Astrocyte of the cerebellum (primary cell): ENCODE results near the gene ZFPL1.

Experiments
- DNase-seq: peaks from one replicate; pipeline ENCODE4 v3.0.0-alpha.2; 2011; ENCODE audit warnings: low read depth
- H3K4me3 ChIP-seq: 2 replicates; pipeline ENCODE4 v1.5.1; 2011; ENCODE audit warnings: mild to moderate bottlenecking, low read depth, low read length, moderate library complexity
- in situ Hi-C: cut with HindIII; loops from 2 replicates; pipeline ENCODE4 v1.10.0; 2017; ENCODE audit warnings: low sequenced_read_pairs
- TF ChIP-seq, protein P1 (sequence below): IDR thresholded peaks from 2 replicates; pipeline ENCODE4 v1.5.1; 2012; ENCODE audit warnings: low read length, low read depth, moderate library complexity, mild to moderate bottlenecking; ENCODE audit errors: missing control alignments

Gene ZFPL1

DNA sequence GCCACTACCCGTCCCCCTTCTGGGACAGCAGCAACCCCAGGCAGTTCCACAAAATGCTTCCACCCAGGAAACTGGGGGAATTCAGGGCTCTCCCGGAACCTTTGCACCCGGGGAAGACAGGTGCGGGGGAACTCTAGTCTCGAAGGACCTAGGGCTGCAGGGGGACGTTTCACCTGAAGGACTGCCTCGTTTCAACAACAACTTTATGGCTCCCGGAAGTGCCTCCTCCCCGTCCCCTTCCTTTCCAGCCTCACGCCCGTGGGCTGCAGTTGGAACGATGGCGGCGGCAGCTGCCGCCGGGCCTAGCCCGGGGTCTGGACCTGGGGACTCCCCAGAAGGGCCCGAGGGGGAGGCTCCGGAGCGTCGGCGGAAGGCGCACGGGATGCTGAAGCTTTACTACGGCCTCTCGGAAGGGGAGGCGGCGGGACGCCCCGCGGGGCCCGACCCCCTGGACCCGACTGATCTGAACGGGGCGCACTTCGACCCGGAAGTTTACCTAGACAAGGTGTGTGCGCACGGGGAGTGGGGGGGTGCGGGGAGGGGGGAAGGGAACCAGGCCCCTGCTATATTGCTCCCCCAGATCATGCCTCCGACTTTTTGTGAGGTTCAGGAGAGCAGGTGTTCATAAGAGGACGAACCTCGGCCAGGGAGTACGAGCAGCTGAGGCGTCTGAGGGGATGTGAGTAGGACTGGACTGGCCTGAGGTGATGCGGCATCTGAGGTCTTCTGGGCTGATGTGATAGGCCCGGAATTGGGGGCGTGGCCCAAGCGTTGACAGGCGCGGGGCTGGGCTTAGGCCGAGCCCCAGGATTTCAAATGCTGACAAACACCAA, 12.2 kb downstream of the ZFPL1 start, which contains the start of gene VPS51:
VPS51 (plus strand) TSS at position 241 of the 833 bp plus-strand sequence; CDS start at position 278, 37 bp downstream.
- peak within 1 kb of the TSS; percentile 71 for H3K4me3 ChIP-seq
- TF ChIP-seq, protein P1, sequence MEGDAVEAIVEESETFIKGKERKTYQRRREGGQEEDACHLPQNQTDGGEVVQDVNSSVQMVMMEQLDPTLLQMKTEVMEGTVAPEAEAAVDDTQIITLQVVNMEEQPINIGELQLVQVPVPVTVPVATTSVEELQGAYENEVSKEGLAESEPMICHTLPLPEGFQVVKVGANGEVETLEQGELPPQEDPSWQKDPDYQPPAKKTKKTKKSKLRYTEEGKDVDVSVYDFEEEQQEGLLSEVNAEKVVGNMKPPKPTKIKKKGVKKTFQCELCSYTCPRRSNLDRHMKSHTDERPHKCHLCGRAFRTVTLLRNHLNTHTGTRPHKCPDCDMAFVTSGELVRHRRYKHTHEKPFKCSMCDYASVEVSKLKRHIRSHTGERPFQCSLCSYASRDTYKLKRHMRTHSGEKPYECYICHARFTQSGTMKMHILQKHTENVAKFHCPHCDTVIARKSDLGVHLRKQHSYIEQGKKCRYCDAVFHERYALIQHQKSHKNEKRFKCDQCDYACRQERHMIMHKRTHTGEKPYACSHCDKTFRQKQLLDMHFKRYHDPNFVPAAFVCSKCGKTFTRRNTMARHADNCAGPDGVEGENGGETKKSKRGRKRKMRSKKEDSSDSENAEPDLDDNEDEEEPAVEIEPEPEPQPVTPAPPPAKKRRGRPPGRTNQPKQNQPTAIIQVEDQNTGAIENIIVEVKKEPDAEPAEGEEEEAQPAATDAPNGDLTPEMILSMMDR: no peak
- in situ Hi-C loops: no loop called here
- DNase-seq: peak; percentile 83

DNA sequence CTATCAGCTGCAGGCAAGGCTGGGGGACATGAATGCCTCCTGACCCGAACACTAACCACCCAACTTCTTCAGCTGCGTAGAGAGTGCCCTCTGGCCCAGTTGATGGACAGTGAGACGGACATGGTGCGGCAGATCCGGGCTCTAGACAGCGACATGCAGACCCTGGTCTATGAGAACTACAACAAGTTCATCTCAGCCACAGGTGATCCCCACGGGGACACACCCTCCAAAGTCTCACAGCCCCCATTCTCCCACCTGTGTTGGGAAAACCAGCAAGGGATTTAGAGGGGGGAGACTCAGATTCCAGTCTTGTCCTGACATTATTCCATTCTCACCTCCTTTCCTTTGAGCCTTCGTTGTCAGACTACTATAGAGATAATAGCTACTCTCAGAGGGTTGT, 12.9 kb downstream of the ZFPL1 start:
- peak overlapping the region; percentile 71 for H3K4me3 ChIP-seq
- TF ChIP-seq, protein P1: no peak
- in situ Hi-C loops: no loop called here
- DNase-seq: no peak

DNA sequence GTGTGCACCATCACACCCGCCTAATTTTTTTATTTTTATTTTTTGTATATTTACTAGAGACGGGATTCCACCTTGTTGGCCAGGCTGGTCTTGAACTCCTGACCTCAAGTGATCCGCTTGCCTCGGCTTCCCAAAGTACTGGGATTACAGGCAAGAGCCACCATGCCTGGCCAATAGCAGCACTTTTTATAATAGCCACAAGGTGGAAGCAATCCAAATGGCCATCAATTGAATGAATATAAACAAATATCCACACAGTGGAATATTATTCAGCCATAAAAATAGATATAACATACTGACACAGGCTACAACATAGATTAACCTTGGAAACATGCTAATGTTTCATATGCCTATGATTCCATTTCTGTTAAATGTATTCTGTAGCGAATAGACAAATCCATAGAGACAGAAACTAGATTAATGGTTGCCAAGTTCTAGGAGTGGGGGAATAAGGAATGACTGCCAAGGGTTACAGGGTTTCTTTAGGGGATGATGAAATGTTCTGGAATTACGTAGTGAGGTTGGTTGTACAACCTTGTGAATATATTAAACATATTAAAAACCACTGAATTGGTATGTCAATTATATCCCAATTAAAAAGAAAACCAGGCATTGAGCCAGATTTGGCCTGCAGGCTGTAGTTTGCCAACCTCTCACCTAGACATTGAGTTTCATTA, 16.8 kb downstream of the ZFPL1 start:
- DNase-seq: no peak
- in situ Hi-C loops: no loop called here
- H3K4me3 ChIP-seq: no peak overlapping the region
- TF ChIP-seq, protein P1: no peak

DNA sequence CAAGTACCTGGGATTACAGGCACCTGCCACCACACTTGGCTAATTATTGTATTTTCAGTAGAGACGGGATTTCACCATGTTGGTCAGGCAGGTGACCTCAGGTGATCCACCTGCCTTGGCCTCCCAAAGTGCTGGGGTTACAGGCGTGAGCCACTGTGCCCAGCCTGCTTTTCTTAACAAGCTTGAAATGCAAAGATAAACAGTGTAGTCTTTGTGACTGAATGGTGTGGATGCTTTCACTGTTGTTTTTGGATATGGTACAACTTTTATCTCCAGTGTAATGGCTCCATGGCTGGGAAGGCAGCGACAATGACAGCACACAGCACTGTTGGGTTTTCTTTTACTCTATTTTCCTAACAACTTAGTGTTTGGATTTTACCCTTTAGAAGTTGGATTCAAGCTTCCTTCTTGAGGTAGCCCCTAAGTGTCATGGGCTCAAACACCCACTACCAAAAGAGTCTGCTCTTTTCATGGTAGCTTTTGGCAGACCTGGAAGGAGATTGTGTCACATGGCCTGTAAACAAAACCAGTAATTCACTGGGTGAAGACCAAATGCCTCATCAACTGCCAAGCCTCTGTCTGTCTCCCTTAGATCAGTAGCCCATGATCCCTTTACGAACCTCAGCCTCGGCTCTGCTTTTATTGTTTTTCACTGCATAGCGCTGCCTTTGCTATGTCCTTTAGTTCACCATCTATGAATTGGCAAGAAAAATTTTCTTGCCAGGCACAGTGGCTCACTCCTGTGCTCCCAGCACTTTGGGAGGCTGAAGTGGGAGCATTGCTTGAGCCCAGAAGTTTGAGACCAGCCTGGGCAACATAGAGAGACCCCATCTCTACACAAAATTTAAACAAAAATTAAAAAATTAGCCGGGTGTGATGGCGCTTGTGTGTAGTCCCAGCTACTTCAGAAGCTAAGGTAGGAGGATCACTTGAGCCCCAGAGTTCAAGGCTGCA, 18.4 kb downstream of the ZFPL1 start:
- TF ChIP-seq, protein P1: no peak
- DNase-seq: no peak
- H3K4me3 ChIP-seq: no peak overlapping the region
- in situ Hi-C loops: no loop called here

DNA sequence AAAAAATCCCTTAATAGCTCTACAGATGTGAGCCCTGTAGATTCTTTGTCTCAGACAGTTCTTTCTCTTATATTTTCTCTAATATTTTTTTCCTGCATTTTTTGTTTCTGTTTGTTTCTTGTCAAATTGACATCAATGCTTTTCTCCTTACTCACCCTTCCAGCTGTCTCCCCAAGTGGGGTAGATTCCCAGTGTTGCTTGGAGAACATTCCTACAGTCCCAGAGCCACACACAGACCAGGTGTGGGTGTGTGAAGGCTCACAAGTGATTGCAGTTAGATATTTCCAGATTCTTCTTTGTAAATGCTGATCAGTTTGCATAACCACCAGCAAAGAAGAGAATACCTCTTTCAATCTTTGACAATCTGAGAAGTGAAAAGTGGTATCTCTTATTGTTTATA, 19.5 kb downstream of the ZFPL1 start:
- DNase-seq: no peak
- in situ Hi-C loops: no loop called here
- TF ChIP-seq, protein P1: no peak
- no peak overlapping the region for H3K4me3 ChIP-seq

DNA sequence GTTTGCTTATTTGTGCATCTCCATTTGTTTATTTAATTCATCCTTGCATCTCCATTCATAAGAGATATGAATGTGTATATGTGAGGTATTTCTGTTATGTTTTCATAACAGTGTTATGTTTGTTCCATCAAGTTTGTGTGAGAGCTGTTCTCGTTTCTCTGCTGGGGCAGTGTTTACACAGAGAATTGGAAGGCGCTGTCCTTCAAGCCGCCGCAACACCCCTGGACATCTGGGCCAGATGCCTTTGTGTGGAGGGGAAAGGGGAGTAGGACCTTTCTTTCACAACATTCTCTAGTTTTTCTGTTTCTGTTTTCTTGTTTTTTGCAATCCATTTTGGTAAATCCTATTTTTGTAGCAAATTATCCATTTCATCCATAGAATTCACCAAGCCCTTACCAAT, 20.6 kb downstream of the ZFPL1 start:
- in situ Hi-C loops: no loop called here
- H3K4me3 ChIP-seq: no peak overlapping the region
- no peak for DNase-seq
- TF ChIP-seq, protein P1: no peak
